GM19035 (cell line): Measurements from ENCODE around the gene ADARB2.
"Not testable (repeated sequence)": the region's sequence is repeated elsewhere in the genome, so short reads cannot be mapped to it uniquely, and the experiment has no call there.

Experiments
- ATAC-seq: cut with Tn5 transposase; IDR thresholded peaks from one replicate; pipeline ENCODE4 v1.9.1; 2021; ENCODE audit not compliant: unreplicated experiment

ADARB2 gene

DNA sequence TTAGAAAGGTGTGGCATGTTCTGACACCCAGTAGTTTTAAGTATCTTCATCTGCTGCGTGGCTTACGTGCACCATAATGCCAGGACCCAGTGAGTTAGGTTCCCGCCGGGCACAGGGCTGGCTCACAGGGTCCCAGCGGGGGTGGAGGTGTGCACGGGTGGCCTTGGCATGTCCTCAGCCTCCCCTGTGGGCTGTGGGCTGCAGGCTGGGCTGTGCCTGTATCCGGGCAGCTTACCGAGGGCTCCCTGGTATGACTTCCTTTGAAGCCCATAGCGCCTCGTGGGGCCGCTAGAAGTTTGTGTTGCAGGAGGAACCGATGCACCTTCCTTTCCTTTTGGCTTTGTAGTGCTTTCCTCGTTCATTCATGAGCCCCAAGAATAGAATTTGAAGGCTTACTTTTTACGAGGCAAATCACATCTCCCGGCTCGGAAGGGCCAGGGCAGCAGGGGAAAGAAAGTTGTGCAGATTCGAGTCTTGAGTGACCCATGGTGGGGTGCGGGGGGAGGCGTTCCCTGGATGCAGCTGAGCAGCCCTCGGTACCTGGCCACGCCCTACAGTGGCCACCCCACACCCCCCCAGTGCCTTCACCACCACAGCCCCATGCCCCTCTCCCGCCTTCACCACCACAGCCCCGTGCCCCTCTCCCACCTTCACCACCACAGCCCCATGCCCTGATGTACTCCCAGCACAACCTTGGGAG is 568.0 kb downstream of the ADARB2 start:
- no peak for ATAC-seq

DNA sequence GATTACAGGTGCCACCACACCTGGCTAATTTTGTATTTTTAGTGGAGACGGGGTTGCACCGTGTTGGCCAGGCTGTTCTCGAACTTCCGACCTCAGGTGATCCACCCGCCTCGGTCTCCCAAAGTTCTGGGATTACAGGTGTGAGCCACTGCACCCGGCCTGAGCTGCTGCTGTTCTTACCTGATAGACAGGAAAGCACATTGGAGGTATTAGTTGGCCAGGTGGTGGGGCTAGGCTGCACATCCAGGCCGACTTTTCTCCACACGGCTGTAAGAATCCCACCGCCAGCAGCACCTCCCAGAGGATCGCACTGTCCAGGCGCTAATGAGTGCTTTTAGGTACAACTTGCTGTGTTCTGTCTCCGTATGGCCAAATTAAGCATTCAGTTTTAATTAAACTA is 568.6 kb downstream of the ADARB2 start:
- ATAC-seq = no peak

DNA sequence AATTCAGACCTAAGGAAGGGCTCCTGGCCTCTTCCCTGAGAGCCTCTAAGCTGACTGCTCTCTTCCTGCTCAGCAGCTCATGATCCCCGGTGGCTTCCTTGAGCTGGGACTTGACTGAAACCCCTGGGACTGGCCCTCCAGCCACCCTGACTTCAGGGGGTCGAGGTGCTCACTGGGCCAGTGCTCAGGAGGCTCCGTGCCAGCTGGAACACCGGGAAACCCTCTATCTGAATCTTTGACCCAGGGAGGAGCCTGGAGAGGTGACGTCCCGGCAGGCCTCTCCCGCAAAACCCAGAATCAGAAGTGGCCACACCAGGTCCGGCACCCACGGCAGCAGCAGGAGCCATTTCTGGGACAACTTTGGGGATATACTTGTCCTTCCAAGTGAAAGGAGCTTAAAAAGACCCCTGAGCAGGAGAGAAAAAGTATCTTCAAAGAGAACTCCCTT is 570.5 kb downstream of the ADARB2 start:
- no peak for ATAC-seq

DNA sequence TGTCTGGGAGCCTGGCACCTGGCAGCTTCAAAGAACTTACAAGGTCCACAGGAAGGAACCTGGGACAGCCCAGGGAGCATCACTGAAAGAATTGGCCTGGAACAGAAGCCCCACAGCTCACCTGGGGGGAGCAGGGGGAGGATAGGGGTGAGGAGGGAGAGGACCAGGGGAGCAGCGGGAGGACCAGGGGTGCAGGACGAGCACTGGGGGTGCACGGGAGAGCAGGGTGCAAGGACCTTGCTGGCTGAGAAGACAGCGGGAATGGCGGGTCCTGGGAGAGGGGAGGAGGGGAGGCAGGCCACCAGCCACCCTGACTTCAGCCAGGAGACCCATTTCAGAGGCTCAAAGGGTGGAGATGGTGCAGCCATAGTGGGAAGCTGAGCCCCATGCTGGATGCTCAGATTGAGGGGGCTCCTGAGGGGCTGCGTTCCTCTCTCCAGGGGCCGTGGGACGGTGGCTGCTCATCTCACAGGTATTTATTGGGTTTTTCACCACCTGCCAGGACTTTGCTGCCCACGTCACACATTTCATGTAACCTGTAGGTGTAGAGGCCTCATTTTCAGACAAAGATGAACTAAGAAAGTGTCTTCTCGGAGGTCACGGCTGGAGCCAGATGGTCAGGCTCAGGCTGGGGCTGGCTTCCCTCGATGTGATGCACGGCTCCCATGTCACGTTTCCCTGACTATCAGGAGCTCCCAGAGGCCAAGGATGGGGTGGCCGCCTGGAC is 571.1 kb downstream of the ADARB2 start:
- no peak for ATAC-seq

DNA sequence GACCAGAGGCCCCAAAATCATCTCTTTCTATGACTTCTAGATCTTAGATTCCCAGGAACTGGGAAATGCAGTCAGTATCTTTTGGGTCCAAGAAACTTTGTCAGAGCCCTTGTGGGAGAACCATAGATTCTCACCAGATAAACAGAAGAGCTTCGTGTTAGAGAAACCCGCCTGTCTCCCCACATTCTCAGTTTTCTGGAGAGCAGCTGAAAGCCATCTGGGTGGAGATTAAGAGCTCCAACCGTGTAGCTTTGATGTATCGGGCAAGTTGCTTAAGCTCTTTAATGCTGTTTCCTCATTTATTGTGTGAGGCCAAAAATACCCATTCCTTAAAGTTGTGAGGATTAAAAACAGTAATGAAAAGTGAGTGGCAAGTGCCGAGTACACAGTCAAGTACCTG is 573.5 kb downstream of the ADARB2 start:
- ATAC-seq = no peak

DNA sequence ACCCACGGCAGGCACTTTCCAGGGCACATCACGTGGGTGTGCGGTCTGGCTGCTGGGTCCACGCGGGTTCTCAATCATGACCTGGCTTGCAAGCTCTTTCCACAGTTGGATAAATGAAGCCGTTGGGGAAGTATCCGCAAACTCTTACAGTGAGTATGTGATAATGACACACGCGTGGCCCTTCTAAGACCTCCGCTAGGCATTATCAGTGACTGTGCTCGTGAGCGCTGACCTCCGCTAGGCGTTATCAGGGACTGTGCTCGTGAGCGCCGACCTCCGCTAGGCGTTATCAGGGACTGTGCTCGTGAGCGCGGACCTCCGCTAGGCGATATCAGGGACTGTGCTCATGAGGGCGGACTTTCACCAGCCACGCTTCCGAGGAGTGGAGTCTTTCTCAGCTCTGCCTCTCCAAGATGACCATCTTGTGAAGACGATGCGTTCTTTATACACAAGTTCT is 574.1 kb downstream of the ADARB2 start:
- no peak for ATAC-seq

DNA sequence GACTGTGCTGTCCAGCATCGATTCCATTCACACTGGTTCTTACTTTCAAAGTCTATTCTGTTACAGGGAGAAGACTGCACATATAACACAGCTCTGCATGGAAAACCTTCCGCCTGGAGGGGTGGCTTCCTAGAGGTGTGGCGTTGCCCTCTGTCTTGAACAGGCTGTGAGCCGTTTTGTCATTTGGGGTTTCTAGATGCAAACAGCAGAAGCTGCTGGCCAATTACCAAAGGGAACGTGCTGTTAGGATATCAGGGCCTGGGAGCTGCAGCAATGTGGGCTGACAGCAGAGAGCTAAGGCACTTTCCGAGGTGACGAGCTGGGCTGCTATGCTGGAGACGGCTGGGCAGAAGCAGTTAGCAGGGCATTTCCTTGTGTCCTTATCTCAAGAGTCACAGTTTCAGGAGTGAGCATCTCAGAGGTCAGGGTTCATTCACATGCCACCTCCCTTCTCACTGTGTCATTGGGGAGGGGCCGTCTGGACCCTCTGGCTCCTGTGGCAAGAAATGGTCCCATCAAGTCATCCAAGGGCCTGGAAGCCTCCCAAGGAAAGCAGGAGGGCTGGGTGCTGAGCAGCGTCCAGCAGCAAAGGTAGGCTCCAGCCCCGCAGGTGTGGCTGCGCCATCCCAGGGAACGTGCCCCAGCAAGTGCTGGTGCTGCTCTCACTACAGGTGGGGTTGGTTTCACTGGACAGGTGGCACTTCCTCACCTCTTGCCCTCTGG is 574.7 kb downstream of the ADARB2 start:
- ATAC-seq = no peak

DNA sequence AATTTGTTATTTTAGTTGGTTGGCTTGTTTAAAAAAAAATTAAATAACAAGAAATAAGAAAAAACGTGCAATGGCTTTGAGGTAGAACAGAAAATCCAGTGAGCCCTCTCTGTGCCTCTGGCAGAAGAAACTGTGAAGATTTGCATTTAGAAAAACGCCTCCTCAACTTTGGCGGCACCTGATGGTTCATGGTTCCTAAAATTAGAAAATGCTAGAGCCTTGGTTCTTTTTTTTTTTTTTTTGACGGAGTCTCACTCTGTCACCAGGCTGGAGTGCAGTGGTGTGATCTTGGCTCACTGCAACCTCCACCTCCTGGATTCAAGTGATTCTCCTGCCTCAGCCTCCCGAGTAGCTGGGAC is 576.0 kb downstream of the ADARB2 start:
- ATAC-seq = not testable (repeated sequence)

DNA sequence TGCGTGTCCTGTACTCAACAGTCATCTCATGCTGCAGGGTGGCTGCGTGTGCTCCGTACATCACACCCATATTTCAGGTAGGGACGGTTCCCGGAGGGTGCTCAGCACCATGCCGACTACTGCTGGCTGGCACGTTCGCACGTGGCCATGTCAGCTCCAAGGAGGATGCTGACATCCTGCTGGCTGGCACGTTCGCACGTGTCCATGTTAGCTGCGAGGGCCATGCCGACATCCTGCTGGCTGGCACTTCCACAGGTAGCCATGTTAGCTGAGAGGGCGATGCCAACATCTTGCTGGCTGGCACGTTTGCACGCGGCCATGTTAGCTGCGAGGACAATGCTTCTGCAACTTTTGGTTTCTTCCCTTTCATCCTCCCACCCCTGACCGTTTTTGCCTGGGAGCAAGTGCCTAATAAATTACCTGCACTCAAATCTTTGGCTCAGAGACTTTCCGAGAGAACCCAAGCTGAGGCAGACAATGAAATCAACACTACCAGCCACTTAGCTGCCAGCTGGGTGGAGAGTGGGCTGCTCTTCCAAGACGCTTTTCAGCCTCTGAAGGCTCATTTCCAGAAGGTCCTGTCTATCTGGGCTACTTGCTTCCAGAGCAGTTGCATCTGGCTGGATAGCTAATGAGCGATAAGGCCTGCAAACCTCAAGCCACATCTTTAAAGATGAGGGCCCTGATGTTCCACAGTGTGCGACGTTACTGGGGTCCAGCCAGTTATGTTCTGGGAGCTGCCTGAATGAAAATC is 576.6 kb downstream of the ADARB2 start:
- ATAC-seq = no peak

DNA sequence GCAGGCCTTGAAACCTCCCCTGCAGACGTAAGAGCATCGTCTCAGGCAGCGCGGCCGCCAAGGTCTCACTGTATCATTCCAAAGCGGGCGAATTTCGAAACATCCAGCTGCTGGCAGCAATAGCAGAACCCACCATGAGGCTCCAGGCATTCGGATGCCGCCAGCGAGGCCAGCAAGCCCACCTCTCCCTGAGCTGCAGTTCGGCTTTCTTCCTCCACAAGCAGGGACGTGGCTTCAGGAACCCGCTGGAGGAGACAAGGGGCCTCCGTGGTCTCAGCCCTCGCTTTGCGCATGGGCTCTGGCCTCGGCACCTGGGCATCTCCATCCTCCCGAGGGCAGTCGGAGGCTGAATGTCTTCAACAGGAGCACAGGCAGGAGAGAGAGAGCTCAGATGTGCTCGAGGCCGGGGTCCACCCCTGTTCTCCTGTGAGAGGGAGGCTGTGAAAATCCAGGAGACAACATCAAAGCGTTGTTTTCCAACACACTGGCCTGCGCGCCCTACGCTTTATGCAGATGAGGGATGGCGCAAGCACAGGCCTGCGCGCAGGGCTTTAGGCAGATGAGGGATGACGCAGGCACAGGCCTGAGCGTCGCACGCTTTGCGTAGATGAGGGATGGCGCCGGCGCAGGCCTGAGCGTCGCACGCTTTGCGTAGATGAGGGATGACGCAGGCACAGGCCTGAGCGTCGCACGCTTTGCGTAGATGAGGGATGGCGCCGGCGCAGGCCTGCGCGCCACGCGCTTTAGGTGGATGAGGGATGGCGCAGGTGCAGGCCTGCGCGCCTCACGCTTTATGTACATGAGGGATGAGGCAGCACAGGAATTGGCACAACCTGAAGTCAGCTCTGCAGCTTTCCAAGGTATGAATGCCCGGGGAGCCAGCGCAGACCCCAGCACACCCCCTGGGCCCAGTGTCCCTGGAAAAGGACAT is 577.9 kb downstream of the ADARB2 start:
- no peak for ATAC-seq

DNA sequence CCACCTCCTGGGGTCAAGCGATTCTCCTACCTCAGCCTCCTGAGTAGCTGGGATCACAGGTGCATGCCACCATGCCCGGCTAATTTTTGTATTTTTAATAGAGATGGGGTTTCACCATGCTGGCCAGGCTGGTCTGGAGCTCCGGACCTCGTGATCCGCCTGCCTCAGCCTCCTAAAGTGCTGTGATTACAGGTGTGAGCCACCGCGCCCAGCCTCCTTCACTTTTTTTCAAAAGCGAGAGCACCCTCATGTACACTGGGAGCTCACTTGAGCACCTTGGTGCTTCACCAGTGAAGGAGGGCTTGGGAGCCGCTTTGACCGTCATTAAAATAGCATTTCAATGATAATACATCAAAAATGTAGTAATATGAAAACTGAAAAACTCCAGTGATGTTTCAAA is 578.8 kb downstream of the ADARB2 start:
- not testable (repeated sequence) for ATAC-seq

DNA sequence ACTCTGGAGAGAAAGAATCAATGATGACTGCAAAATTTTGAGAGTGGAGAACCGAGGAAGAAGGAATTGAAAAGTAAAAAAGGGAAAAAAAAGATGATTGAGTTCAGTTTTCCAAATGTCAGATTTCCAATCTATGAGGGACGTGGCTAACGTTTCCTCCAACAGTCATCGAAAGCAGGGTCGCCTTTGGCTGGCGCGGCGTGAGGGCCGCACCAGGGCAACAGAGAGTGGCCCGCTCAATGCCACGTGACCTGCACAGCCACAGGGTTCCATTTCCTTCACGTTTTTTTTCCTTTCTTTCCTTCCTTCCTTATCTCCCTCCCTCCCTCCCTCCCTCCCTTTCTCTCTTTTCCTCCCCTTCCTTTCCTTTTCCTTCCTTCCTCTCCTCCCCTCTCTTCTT is 579.3 kb downstream of the ADARB2 start:
- ATAC-seq = no peak

DNA sequence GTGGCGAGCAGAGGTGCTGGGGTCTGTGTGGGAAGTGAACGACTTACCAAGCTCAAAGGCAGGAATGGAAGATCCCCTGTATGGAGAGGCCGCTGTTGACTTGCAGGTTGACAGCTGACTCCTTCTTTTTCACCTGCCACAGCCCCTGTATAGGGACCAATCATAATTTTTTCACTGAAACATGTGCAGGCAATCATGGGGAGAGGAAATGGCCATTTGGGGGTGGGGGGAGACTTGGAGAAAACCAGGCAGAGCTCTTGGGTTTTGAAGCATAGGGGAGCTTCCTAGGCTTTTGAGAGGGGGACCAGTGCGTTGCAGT is 579.8 kb downstream of the ADARB2 start:
- ATAC-seq = no peak

DNA sequence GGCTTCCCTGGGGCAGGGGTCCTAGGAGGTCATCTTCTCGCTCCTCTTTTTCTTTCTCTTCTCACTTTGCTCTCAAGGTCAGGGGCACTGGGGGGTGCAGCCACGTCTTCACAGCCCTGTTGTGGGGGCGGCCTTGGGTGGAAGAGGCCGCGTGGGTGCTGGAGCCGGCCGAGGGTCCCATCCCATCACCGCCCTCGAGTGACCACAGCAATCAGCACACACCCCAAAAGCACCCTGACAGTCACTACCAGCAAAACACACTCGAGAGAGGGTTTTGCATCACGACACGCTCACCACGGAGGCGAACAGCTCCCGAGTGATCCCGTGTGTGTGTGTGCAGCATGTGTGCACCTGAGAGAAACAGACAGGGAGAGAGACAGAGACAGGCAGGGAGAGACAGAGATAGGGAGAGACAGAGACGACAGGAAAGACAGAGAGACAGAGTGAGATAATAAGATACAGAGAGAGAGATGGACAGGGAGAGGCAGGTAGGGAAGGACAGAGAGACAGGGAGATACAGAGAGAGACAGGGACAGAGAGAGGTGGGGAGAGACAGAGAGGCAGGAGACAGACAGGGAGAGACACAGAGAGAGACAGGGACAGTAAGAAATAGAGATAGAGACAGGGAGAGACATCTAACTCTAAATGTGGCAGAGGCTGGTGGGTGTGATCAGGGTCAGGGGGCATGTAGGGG is 580.3 kb downstream of the ADARB2 start:
- ATAC-seq = no peak

DNA sequence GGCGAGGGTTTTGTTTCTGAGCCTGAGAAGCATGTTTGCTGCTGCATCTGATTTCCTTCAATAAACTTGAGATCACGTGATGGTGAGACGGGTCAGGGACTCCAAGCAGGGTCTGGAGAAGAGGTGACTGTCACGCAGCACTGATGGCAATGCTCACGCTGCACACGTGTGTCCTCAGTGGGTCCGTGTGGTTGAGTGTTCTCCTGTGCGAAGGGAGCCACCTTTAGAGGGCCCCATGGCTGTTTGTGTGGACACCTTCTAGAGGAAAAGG is 580.8 kb downstream of the ADARB2 start:
- ATAC-seq = no peak

DNA sequence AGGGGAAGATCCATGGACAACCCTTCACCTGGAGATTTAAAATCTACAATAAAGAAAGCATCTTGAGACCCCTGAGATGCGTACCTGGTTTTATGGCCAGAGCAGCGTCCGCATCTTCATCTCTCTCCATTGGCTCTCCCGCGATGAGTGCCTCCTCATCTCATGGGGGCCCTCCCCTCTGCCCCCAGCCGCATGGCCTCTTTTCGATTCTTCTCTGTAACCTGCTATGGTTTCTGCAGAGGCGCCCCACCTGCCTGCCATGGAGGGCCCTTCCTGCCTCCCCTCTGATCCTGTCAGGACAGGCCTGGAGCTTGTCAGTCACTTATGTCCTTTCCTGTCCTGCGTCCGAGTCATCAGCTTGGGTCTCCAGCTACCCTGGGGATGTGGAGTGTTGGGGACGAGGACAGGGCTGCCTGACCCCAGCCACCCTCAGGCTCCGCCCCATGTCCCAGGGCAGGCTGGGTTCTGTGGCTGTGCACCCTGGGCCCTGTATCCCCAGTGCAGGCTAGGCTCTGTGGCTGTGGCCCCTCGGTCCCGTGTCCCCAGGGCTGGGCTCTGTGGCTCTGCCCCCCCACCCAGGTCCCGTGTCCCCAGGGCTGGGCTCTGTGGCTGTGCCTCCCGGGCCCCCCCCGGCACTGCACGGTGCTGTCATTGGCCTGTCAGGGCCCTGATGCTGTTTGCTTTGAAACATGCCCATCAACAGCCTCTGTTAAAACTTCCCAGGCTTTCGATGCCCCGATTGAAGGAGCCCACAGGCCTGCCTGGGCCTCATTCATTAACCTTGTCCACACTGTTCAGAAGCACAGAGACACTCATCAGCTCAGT is 581.3 kb downstream of the ADARB2 start:
- ATAC-seq = no peak

DNA sequence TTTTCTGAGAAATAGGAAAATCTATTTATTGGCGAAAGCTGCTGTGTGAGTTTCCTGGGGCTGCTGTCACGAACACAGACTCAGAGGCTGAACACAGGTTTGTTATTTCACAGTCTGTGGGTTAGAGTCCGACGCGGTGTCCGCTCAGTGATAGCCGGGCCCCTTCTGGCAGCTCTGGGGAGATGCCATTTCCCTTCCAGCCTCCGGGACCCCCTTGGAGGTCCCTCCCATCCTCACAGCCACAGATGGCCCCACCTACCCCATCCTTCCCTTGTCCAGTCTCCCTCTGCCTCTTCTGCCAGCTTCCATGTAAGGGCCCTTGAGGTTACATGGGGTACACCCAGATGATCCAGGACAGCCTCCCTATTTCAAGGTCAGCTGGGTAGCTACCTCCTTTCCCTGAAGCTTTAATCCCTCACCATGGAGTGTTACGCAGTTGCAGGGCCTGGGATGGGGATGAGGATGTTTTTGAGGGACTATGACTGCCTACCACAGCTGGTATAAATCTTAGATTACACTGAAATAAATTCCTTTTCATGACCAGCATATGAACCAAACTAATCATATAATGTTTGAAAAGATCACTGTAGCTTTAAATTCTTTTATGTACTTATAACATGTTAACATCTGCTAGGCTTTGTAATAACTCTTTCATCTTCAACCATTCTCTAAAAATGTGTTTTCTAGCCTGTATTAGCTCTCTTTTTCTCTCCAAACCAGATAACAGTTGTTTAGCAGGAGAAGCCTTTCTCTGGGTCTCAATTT is 582.6 kb downstream of the ADARB2 start:
- ATAC-seq = no peak

DNA sequence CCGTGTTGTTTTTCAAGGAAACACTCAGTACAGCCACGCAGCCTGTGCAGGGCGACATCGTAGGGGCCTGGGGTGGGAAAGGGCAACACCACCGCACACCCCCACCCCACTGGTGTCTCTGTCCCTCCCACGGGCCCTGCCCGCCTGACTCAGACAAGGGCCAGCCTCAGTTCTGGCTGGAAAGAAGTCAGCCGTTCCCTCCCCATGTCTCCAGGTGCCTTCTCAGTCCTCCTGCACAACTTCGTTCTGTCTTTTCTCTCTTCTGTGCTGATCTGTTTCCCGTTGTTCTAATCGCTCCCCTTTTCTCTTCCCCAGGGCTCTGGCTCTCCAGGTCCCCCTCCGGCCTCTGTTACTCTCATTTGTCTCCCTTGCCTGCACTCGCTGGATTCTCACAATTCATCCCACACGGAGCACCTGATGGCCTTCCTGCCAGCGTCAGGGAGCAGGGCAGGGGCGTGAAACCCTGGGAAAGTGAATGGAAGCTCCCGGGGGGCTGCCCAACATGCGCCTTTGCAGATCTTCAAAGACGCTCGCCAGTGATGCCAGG is 583.4 kb downstream of the ADARB2 start:
- no peak for ATAC-seq
